H1 (cell line): ENCODE measurements around the gene HSPBAP1.

Experiments used
- CBX5 ChIP-seq: fragments of 300-800, 300-1000 bp; sonication (generic); IDR thresholded peaks from 2 replicates; pipeline ENCODE4 v1.7.1; 2016; ENCODE audit warnings: antibody characterized with exemption, low read length, low read depth
- CHD2 ChIP-seq: IDR thresholded peaks from 2 replicates; pipeline ENCODE4 v1.6.1; 2012; ENCODE audit warnings: low read length, improper control_type of control experiment
- GTF2F1 ChIP-seq: IDR thresholded peaks from 2 replicates; pipeline ENCODE4 v1.6.1; 2012; ENCODE audit warnings: low read depth, low read length, improper control_type of control experiment, borderline replicate concordance
- HDAC2 ChIP-seq, 2 experiments: fragments of 300-600 bp in 1 of 2; sonication (generic) in 1 of 2; IDR thresholded peaks; 2 replicates each; pipeline ENCODE4 v1.6.1; 2011 to 2012; ENCODE audit warnings: low read depth in 2 of 2, low read length in 2 of 2, mild to moderate bottlenecking in 2 of 2, moderate library complexity in 2 of 2, borderline replicate concordance in 1 of 2, inconsistent platforms in 1 of 2
- MAFK ChIP-seq: IDR thresholded peaks from 2 replicates; pipeline ENCODE4 v1.6.1; 2012; ENCODE audit warnings: low read depth, mild to moderate bottlenecking, improper control_type of control experiment, low read length
- POLR2AphosphoS5 ChIP-seq: IDR thresholded peaks from 2 replicates; pipeline ENCODE4 v1.6.1; 2011; ENCODE audit warnings: low read depth, low read length
- TBP ChIP-seq: IDR thresholded peaks from 2 replicates; pipeline ENCODE4 v1.6.1; 2011; ENCODE audit warnings: low read depth, low read length, improper control_type of control experiment
- TCF12 ChIP-seq: IDR thresholded peaks from 2 replicates; pipeline ENCODE4 v1.6.1; 2011; ENCODE audit warnings: low read depth, mild to moderate bottlenecking, low read length
- TF ChIP-seq, protein P1 (sequence below), 3 experiments: IDR thresholded peaks; 1 replicate in 2 of 3; 2 replicates in 1 of 3; pipeline versions ENCODE4 v1.5.1 to v1.6.1; 2011; ENCODE audit warnings: low read length in 3 of 3, mild to moderate bottlenecking in 3 of 3, inconsistent platforms in 2 of 3, low read depth in 1 of 3, moderate library complexity in 1 of 3; ENCODE audit not compliant: insufficient read depth in 1 of 3; ENCODE audit errors: control extremely low read depth in 1 of 3
- TF ChIP-seq, protein P2 (sequence below): IDR thresholded peaks from 2 replicates; pipeline ENCODE4 v1.6.1; 2011; ENCODE audit warnings: low read depth, mild to moderate bottlenecking, low read length; ENCODE audit not compliant: insufficient read depth

DNA sequence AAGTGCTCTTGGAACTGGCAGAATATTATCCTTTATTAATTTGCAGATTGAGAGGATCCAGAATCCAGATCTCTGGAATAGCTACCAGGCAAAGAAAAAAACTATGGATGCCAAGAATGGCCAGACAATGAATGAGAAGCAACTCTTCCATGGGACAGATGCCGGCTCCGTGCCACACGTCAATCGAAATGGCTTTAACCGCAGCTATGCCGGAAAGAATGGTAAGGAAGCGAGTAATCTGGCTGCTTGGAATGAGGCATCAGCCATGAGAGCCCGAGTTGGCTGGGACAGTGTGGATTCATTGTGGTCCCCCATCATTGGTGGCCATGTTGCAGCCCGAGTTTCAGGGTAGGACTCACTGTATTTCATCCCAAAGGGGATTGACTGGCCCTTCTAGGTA is 65.9 kb downstream of the HSPBAP1 start:
- TF ChIP-seq, protein P1, sequence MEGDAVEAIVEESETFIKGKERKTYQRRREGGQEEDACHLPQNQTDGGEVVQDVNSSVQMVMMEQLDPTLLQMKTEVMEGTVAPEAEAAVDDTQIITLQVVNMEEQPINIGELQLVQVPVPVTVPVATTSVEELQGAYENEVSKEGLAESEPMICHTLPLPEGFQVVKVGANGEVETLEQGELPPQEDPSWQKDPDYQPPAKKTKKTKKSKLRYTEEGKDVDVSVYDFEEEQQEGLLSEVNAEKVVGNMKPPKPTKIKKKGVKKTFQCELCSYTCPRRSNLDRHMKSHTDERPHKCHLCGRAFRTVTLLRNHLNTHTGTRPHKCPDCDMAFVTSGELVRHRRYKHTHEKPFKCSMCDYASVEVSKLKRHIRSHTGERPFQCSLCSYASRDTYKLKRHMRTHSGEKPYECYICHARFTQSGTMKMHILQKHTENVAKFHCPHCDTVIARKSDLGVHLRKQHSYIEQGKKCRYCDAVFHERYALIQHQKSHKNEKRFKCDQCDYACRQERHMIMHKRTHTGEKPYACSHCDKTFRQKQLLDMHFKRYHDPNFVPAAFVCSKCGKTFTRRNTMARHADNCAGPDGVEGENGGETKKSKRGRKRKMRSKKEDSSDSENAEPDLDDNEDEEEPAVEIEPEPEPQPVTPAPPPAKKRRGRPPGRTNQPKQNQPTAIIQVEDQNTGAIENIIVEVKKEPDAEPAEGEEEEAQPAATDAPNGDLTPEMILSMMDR (IDR thresholded peaks at IDR 0.05; ENCODE audit: control extremely low read depth in 1 of 3, insufficient read depth in 1 of 3, low read depth in 1 of 3, low read length in 3 of 3) = no peak
- TF ChIP-seq CBX5 (no peak), TCF12 (no peak), GTF2F1 (no peak), POLR2AphosphoS5 (no peak), MAFK (no peak), CHD2 (no peak), TBP (no peak), HDAC2 (IDR thresholded peaks at IDR 0.05; ENCODE audit: borderline replicate concordance in 1 of 2, low read depth in 2 of 2, low read length in 2 of 2) (no peak)
- TF ChIP-seq, protein P2, sequence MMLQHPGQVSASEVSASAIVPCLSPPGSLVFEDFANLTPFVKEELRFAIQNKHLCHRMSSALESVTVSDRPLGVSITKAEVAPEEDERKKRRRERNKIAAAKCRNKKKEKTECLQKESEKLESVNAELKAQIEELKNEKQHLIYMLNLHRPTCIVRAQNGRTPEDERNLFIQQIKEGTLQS = no peak
